ENCODE results near the gene SMYD3. TPM values are rescaled to one million over a fixed set of nuclear protein-coding genes. Genes with fewer than 3 reads are reported as not detected.

The SMYD3 gene
- total RNA-seq, 1 donor from 2014 or later, result 22.9 TPM

- intact Hi-C loops (cut with micrococcal nuclease), result no loop called here
These were observed 619.2 kb downstream of the SMYD3 start for GRCh38 chr1:245887829-245888228.

GRCh38 chr1:245881767-245882391, 625.2 kb downstream of the SMYD3 start:
- intact Hi-C loops (cut with micrococcal nuclease), result no loop called here

- intact Hi-C loops (cut with micrococcal nuclease), result no loop called here
These were observed 626.2 kb downstream of the SMYD3 start for GRCh38 chr1:245880754-245881403.

- intact Hi-C loops (cut with micrococcal nuclease), result no loop called here
These were observed 628.0 kb downstream of the SMYD3 start for GRCh38 chr1:245879091-245879490.

GRCh38 chr1:245878585-245878984, 628.5 kb downstream of the SMYD3 start:
- intact Hi-C loops (cut with micrococcal nuclease), result no loop called here

GRCh38 chr1:245877976-245878375, 629.1 kb downstream of the SMYD3 start:
- intact Hi-C loops (cut with micrococcal nuclease), result no loop called here

- intact Hi-C loops (cut with micrococcal nuclease), result no loop called here
These were observed 630.5 kb downstream of the SMYD3 start for GRCh38 chr1:245876586-245876985.

- intact Hi-C loops (cut with micrococcal nuclease), result no loop called here
These were observed 631.4 kb downstream of the SMYD3 start for GRCh38 chr1:245875581-245876261.

- intact Hi-C loops (cut with micrococcal nuclease), result no loop called here
These were observed 632.0 kb downstream of the SMYD3 start for GRCh38 chr1:245874942-245875580.

GRCh38 chr1:245873883-245874671, 633.0 kb downstream of the SMYD3 start:
- intact Hi-C loops (cut with micrococcal nuclease), result no loop called here

GRCh38 chr1:245873068-245873467, 634.0 kb downstream of the SMYD3 start:
- intact Hi-C loops (cut with micrococcal nuclease), result no loop called here

GRCh38 chr1:245872475-245872874, 634.6 kb downstream of the SMYD3 start:
- intact Hi-C loops (cut with micrococcal nuclease), result no loop called here

- intact Hi-C loops (cut with micrococcal nuclease), result no loop called here
These were observed 635.2 kb downstream of the SMYD3 start for GRCh38 chr1:245871915-245872314.

- intact Hi-C loops (cut with micrococcal nuclease), result no loop called here
These were observed 635.9 kb downstream of the SMYD3 start for GRCh38 chr1:245871191-245871590.

- intact Hi-C loops (cut with micrococcal nuclease), result no loop called here
These were observed 636.4 kb downstream of the SMYD3 start for GRCh38 chr1:245870698-245871097.

- intact Hi-C loops (cut with micrococcal nuclease), result no loop called here
These were observed 637.2 kb downstream of the SMYD3 start for GRCh38 chr1:245869847-245870246.

- intact Hi-C loops (cut with micrococcal nuclease), result no loop called here
These were observed 639.3 kb downstream of the SMYD3 start for GRCh38 chr1:245867738-245868137.

- intact Hi-C loops (cut with micrococcal nuclease), result no loop called here
These were observed 642.2 kb downstream of the SMYD3 start for GRCh38 chr1:245864872-245865271.

- intact Hi-C loops (cut with micrococcal nuclease), result no loop called here
These were observed 643.4 kb downstream of the SMYD3 start for GRCh38 chr1:245863566-245864184.

- intact Hi-C loops (cut with micrococcal nuclease), result no loop called here
These were observed 644.1 kb downstream of the SMYD3 start for GRCh38 chr1:245862812-245863540.
